ENCODE results near the gene TNFAIP8L1.
"Not testable (repeated sequence)": the region's sequence is repeated elsewhere in the genome, so short reads cannot be mapped to it uniquely, and the experiment has no call there.

TNFAIP8L1 gene

GRCh38 chr19:4638828-4639530 is at the start of gene TNFAIP8L1:
Gene TNFAIP8L1, plus strand, starts transcription at chr19:4639516. Its CDS starts 12,354 bp downstream, at chr19:4651870.
- peak; percentile 98 to 99 for DNase-seq

- DNase-seq, result peak; percentile 5 to 28
Observed at GRCh38 chr19:4589579-4590410, 49.5 kb upstream of the TNFAIP8L1 start.

GRCh38 chr19:4590559-4590958 is 48.8 kb upstream of the TNFAIP8L1 start:
- no peak for DNase-seq

- DNase-seq, result no peak
Observed at GRCh38 chr19:4591320-4591719, 48.0 kb upstream of the TNFAIP8L1 start.

GRCh38 chr19:4592445-4592844 is 46.9 kb upstream of the TNFAIP8L1 start:
- DNase-seq, result no peak

- DNase-seq, result peak in 1 of 2 donors; percentile 15
Observed at GRCh38 chr19:4593409-4593851, 45.9 kb upstream of the TNFAIP8L1 start.

DNA sequence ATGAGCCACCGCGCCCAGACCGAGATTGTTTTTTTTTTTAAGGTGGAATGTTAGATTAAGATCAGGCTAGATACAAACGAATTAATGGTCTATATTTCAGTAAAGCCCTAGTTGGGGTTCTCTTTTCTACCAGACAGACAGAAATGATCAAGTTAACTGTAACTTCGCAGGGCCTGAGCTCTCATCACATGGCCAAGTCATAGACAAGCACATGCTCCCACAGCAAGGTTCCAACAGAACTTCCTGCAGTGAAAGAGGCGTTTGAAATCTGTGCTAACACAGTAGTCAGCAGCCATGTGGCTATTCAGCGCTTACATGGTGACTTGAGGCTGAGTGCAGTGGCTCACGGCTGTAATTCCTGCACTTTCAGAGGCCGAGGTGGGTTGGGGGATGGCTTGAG is 45.1 kb upstream of the TNFAIP8L1 start:
- DNase-seq, result no peak

- DNase-seq, result not testable (repeated sequence)
Observed at GRCh38 chr19:4595158-4595557, 44.2 kb upstream of the TNFAIP8L1 start.

GRCh38 chr19:4596033-4596904 is 43.0 kb upstream of the TNFAIP8L1 start:
- DNase-seq, result no peak

DNA sequence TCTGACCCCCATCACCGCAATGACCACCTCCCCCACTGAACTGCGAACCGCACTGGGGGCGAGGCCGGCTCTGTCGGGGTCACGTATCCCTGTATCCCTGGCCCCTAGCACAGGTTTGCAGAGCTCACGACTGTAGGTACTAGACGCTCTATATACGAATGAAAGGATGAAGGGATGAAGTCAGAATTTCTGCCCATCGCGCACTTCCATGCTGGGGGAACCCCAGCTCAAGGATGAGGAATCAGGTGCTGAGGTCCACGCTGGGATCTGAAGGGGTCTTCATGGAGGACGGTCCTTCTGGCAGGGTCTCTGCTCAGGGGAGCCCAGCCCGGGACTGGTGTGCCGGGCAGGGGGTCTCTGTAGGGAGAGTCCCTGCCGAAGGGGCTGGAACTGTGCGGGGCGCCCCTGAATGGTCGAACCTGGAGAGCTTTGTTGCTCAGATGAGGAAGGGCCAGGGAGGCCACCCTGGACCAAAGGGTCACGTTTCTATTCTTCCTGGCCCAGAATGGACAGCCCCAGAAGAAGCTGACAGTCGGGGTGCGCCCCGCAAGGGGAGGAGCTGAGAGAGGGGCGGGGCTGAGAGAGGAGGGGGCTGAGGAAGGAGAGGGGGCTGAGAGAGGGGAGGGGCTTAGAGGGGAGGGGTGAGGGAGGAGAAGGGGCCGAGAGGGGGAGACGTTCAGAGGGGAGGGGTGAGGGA is 41.9 kb upstream of the TNFAIP8L1 start:
- peak in 1 of 2 donors; percentile 58 for DNase-seq

DNA sequence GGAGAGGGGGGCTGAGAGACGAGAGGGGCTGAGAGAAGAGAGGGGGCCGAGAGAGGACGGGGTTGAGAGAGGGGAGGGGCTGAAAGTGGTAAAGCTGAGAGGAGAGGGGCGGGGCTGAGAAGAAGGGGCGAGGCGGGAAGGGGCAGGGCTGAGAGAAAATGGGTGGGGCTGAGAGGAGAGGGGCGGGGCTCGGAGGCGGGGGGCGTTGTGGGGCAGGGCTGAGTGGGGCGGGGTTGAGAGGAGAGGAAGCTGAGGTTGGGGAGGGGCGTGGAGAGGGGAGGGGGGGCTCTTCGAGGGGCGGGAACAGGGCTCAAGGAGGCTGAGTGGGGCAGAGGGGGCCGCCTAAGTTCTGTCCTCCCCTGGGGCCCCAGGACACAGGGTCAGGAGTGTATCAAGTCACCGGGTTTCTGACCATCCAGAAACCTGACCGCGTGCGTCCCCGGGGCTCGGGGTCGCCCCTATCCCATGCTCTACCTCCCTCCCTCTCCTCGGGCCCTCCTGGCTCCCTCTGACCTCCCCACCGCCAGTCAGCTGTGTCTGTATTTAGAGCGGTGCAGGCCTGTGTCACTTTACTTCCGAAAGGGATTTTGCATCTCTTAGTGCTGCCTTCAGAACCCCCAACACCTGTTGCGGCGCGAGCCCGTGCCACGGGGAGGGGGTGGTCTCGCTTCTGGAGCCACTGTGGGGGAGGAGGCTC is 41.2 kb upstream of the TNFAIP8L1 start:
- peak; percentile 51 to 60 for DNase-seq

DNA sequence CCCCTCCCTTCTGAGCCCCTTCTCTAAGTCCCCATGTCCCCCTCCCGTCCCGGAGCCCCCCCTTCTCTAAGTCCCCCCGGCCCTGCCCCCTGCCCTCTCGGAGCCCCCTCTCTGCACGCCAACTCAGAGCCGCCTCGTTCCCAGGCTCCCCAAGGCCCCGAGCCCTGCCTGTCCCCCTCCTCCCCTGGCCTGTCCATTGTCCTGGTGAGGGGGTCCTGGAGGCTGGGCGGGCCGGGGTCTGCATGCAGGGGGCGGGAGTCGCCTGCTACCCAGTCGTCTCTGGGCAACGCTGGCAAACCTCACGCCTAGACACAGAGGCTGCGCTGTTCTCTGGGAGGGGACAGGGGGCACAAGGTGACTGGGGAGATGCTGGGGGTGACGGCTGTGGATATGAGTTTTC is 40.6 kb upstream of the TNFAIP8L1 start:
- DNase-seq, result no peak

- DNase-seq, result no peak
Observed at GRCh38 chr19:4600082-4600481, 39.2 kb upstream of the TNFAIP8L1 start.

- no peak for DNase-seq
Observed at GRCh38 chr19:4600893-4601292, 38.4 kb upstream of the TNFAIP8L1 start.

GRCh38 chr19:4602173-4602788 is 37.0 kb upstream of the TNFAIP8L1 start:
- DNase-seq, result no peak

- no peak for DNase-seq
Observed at GRCh38 chr19:4602915-4603314, 36.4 kb upstream of the TNFAIP8L1 start.

GRCh38 chr19:4604912-4605311 is 34.4 kb upstream of the TNFAIP8L1 start:
- DNase-seq, result no peak

GRCh38 chr19:4606181-4606580 is 33.1 kb upstream of the TNFAIP8L1 start:
- DNase-seq, result no peak

DNA sequence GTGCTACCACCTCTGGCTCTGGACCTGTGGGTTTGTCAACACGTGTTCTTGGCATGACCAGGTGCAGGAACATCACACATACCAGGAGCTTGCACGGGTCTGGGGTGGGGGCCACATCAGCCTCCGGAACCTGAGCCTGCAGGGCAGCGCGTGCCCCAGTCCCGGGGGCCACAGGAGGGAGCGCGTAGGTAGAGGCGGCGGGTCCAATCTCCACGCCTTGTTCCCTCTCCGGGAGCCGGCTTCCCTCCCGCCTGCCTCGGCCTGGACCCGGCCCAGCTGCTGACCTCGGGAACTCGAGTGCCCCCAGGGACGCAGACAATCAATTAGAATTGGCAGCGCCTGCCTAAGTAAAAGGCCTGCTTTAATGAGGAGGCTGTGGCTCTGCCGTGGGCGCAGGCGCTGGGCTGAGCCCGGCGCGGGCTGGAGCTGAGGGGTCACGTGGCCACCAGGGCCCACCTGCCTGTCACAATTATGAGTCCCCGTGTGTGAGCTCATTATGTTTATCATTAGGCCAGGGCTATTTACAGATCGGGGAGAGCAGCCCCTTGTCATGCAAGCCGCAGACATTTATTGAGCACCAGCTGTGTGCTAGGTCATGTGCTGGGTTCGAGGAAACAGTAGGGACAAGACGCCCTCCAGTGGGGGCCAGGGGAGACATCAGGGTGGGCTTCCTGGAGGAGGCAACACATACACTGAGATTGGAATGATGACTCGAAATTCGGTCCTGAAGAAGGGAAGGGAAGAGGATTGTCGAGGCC is 32.2 kb upstream of the TNFAIP8L1 start:
- no peak for DNase-seq

DNA sequence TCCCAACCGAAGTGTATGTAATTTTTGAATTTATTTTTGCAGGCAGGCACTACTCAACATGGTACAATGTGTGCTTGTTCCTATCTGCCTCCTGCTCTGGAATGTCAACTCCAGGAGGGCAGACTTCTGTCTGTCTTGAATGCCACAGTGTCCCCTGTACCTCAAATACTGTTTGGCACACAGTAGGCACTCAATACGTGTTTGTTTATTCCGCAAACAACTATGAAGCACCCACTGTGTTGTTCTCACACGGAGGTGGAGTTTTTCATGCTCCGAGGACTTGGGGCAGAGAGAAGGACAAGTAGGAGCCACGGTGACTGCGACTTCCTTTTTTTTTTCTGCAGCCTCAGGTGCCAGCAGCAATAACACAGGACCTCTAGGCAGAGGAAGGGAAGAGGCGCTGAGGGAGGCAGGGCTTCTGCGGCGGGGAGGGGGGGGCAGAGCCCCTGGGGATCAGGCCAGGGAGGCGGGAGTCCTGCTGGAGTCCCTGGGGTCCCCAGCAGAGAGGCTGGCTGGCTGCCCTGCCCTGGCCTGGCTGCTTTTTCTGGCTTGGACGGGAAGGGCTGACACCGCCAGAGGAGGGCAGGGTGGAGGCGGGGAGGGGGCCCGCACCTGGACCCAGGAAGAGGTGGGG is 29.3 kb upstream of the TNFAIP8L1 start:
- DNase-seq, result no peak
